Skeletal muscle tissue (tissue), 4 donors: ENCODE results near the gene ZNF705A. TPM values are rescaled to one million over a fixed set of nuclear protein-coding genes. Genes with fewer than 3 reads are reported as not detected.
"Not testable (repeated sequence)": the region's sequence is repeated elsewhere in the genome, so short reads cannot be mapped to it uniquely, and the experiment has no call there.

ENCODE experiments used
- H3K27ac ChIP-seq: one replicate; pipeline ENCODE4 v1.7.0; 2013; ENCODE audit warnings: mild to moderate bottlenecking, low read depth, low read length, inconsistent platforms
- H3K27me3 ChIP-seq, 3 donors: one replicate each; pipeline ENCODE4 v1.7.0; 2013; ENCODE audit warnings: low read length in 3 of 3; ENCODE audit not compliant: control insufficient read depth in 3 of 3, insufficient read depth in 3 of 3
- H3K36me3 ChIP-seq, 3 donors: one replicate each; pipeline ENCODE4 v1.7.0; 2013; ENCODE audit warnings: low read length in 3 of 3; ENCODE audit not compliant: control insufficient read depth in 3 of 3, insufficient read depth in 3 of 3
- H3K4me1 ChIP-seq, 3 donors: one replicate each; pipeline ENCODE4 v1.7.0; 2013; ENCODE audit warnings: low read length in 3 of 3, mild to moderate bottlenecking in 3 of 3; ENCODE audit not compliant: control insufficient read depth in 3 of 3, insufficient read depth in 3 of 3
- H3K4me3 ChIP-seq, 3 donors: one replicate each; pipeline ENCODE4 v1.7.0; 2013; ENCODE audit warnings: low read length in 3 of 3
- H3K9ac ChIP-seq, 3 donors: one replicate each; pipeline ENCODE4 v1.7.0; 2013; ENCODE audit warnings: low read length in 3 of 3, mild to moderate bottlenecking in 3 of 3, moderate library complexity in 2 of 3, low read depth in 1 of 3
- H3K9me3 ChIP-seq, 3 donors: one replicate each; pipeline ENCODE4 v1.7.0; 2013; ENCODE audit warnings: low read length in 3 of 3; ENCODE audit not compliant: control insufficient read depth in 3 of 3
- total RNA-seq: library from RNA; depleted of rRNA; stranded (reverse); fragments of >200 nt; gene quantifications from one replicate; pipeline ENCODE4 v1.2.3, GENCODE V29; 2014
- donor health status: Osteomylitis.

ZNF705A gene
- not detected for total RNA-seq

GRCh38 chr12:8156845-8157244 lies at the start of gene ZNF705A:
Gene ZNF705A, plus strand, starts transcription at chr12:8157015. Its CDS starts 15,611 bp downstream, at chr12:8172626.
- no peak within 1 kb of the TSS for H3K27ac ChIP-seq

GRCh38 chr12:8108808-8109398 lies 47.9 kb upstream of the ZNF705A start:
- no peak overlapping the region for H3K27ac ChIP-seq
- peak overlapping the region in 2 of 3 donors; percentile 39 to 51 for H3K9ac ChIP-seq
- H3K27me3 ChIP-seq, result no peaks in the 10 kb centered on the region
- no peak overlapping the region for H3K4me3 ChIP-seq
- H3K36me3 ChIP-seq, result peaks cover 0 to 5% (median 2%) of the 10 kb centered on the region in 3 donors
- H3K4me1 ChIP-seq, result no peaks in the 10 kb centered on the region
- no peaks in the 10 kb centered on the region for H3K9me3 ChIP-seq

More at GRCh38 chr12:8156845-8157244, at the start of gene ZNF705A:
- Histone ChIP-seq H3K4me1 (no peaks in the 10 kb centered on the region), H3K4me3 (no peak within 1 kb of the TSS), H3K9me3 (no peaks in the 10 kb centered on the region), H3K9ac (no peak within 1 kb of the TSS), H3K27me3 (peaks cover 0 to 4% (median 4%) of the 10 kb centered on the region in 3 donors), H3K36me3 (no peaks in the 10 kb centered on the region)

GRCh38 chr12:8113117-8113516 lies 43.7 kb upstream of the ZNF705A start:
- not testable (repeated sequence) for H3K4me1 ChIP-seq, H3K27ac ChIP-seq, H3K4me3 ChIP-seq, H3K36me3 ChIP-seq, H3K9ac ChIP-seq, H3K27me3 ChIP-seq, H3K9me3 ChIP-seq

GRCh38 chr12:8120072-8120713 lies 36.6 kb upstream of the ZNF705A start:
- Histone ChIP-seq H3K9ac (no peak overlapping the region), H3K27me3 (no peaks in the 10 kb centered on the region), H3K9me3 (no peaks in the 10 kb centered on the region), H3K36me3 (peaks cover 0 to 5% (median 5%) of the 10 kb centered on the region in 3 donors), H3K27ac (no peak overlapping the region), H3K4me1 (no peaks in the 10 kb centered on the region), H3K4me3 (no peak overlapping the region)

GRCh38 chr12:8123124-8123912 lies 33.5 kb upstream of the ZNF705A start, which contains the start of gene CLEC4A:
Gene CLEC4A, plus strand, starts transcription at chr12:8123617. Its CDS starts 262 bp downstream, at chr12:8123879.
- Histone ChIP-seq H3K4me1 (no peaks in the 10 kb centered on the region), H3K36me3 (peaks cover 0 to 5% (median 2%) of the 10 kb centered on the region in 3 donors), H3K27ac (no peak within 1 kb of the TSS), H3K4me3 (peak within 1 kb of the TSS in 1 of 3 donors; percentile 18), H3K9ac (no peak within 1 kb of the TSS), H3K9me3 (no peaks in the 10 kb centered on the region), H3K27me3 (no peaks in the 10 kb centered on the region)

- H3K27ac ChIP-seq, result no peak overlapping the region
- no peak overlapping the region for H3K9ac ChIP-seq
- H3K4me1 ChIP-seq, result no peaks in the 10 kb centered on the region
- H3K9me3 ChIP-seq, result no peaks in the 10 kb centered on the region
- H3K27me3 ChIP-seq, result no peaks in the 10 kb centered on the region
- H3K4me3 ChIP-seq, result no peak overlapping the region
- H3K36me3 ChIP-seq, result peaks cover 0 to 7% (median 0%) of the 10 kb centered on the region in 3 donors
Measured at GRCh38 chr12:8127138-8127537, 29.7 kb upstream of the ZNF705A start.

GRCh38 chr12:8133636-8134397 lies 23.0 kb upstream of the ZNF705A start:
- H3K4me1 ChIP-seq, H3K9ac ChIP-seq, H3K27ac ChIP-seq, H3K27me3 ChIP-seq, H3K9me3 ChIP-seq, H3K4me3 ChIP-seq: not testable (repeated sequence)
- peaks cover 0 to 20% (median 19%) of the 10 kb centered on the region in 3 donors for H3K36me3 ChIP-seq

- H3K4me1 ChIP-seq, H3K9me3 ChIP-seq, H3K27ac ChIP-seq, H3K4me3 ChIP-seq, H3K27me3 ChIP-seq, H3K9ac ChIP-seq: not testable (repeated sequence)
- H3K36me3 ChIP-seq, result peaks cover 0 to 22% (median 17%) of the 10 kb centered on the region in 3 donors
Measured at GRCh38 chr12:8134398-8134930, 22.4 kb upstream of the ZNF705A start.

- not testable (repeated sequence) for H3K9ac ChIP-seq, H3K9me3 ChIP-seq, H3K27me3 ChIP-seq, H3K27ac ChIP-seq, H3K4me3 ChIP-seq
- Histone ChIP-seq H3K36me3 (peaks cover 0 to 19% (median 11%) of the 10 kb centered on the region in 3 donors), H3K4me1 (peaks cover 7 to 11% (median 10%) of the 10 kb centered on the region in 3 donors)
Measured at GRCh38 chr12:8141647-8142046, 15.2 kb upstream of the ZNF705A start.
